Activated T-cell treated with anti-CD3 and anti-CD28 coated beads for 24 hours (primary cell): ENCODE measurements around the gene TSPO.

Source experiments
- DNase-seq: peaks from one replicate; pipeline ENCODE4 v3.0.0-alpha.2; 2020; ENCODE audit warnings: low read depth

The TSPO gene

GRCh38 chr22:43202326-43202725 lies 51.0 kb downstream of the TSPO start:
- no peak for DNase-seq

- DNase-seq: no peak
These were observed 51.5 kb downstream of the TSPO start for GRCh38 chr22:43202756-43203410.

GRCh38 chr22:43203471-43203981 lies 52.2 kb downstream of the TSPO start:
- DNase-seq: no peak

GRCh38 chr22:43205261-43205691 lies 53.9 kb downstream of the TSPO start:
- no peak for DNase-seq

GRCh38 chr22:43205748-43206508 lies 54.6 kb downstream of the TSPO start:
- DNase-seq: no peak

- no peak for DNase-seq
These were observed 55.3 kb downstream of the TSPO start for GRCh38 chr22:43206509-43207161.

- no peak for DNase-seq
These were observed 56.0 kb downstream of the TSPO start for GRCh38 chr22:43207386-43207785.

- no peak for DNase-seq
These were observed 56.7 kb downstream of the TSPO start for GRCh38 chr22:43207849-43208702.

- DNase-seq: no peak
These were observed 57.6 kb downstream of the TSPO start for GRCh38 chr22:43208703-43209522.

GRCh38 chr22:43209523-43209890 lies 58.1 kb downstream of the TSPO start:
- DNase-seq: no peak

- DNase-seq: no peak
These were observed 58.6 kb downstream of the TSPO start for GRCh38 chr22:43209971-43210370.

- no peak for DNase-seq
These were observed 59.5 kb downstream of the TSPO start for GRCh38 chr22:43210631-43211515.

GRCh38 chr22:43211941-43212433 lies 60.6 kb downstream of the TSPO start:
- no peak for DNase-seq

GRCh38 chr22:43212434-43212952 lies 61.1 kb downstream of the TSPO start:
- no peak for DNase-seq
